ENCODE measurements around the gene ADRA2A.

ADRA2A gene

DNA sequence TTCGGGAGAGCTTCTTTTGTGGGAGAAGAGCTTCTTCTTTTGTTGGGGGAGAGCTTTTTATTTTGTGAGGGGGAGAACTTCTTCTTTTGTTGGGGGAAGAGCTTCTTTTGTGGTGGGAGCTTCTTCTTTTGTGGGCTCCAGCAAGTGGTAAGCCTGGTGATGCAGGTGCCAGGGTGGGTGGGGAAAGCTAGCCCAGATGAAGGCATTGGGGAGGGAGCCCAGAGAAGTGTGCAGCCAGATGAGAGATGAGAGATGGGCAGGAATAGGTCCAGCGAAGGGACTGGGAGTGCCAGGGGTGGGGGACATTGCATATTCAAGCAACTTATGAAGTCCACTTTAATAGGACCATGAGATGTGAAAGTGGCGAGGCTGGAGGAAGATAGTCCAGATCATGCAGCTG lies 9.7 kb downstream of the ADRA2A start:
- no peak overlapping the region for H3K9ac ChIP-seq (ENCODE audit: low read depth, low read length)

DNA sequence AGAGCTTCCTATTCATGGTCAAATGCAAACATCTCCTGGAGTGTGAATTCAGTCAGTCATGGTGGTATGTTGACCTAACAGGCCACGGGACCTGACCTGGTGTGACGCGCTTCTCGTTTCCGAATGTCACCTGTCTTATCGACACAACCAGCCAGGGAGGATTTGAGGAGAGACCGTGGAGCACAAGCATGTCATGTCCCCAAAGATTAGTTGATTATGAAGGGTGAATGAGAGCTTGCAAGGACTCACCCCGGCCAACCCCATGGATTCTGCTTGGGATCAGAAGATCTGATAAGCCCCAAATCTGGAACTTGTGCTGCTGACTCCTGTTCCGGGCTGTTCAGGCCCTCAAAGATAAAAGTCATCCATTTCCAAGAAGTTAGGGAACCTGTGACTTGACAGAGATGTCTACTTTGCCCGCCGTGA lies 10.5 kb downstream of the ADRA2A start:
- no peak for TF ChIP-seq EZH2 (IDR thresholded peaks at IDR 0.05; ENCODE audit: borderline replicate concordance, low read depth, low read length, severe bottlenecking)
- TF ChIP-seq, protein P1, sequence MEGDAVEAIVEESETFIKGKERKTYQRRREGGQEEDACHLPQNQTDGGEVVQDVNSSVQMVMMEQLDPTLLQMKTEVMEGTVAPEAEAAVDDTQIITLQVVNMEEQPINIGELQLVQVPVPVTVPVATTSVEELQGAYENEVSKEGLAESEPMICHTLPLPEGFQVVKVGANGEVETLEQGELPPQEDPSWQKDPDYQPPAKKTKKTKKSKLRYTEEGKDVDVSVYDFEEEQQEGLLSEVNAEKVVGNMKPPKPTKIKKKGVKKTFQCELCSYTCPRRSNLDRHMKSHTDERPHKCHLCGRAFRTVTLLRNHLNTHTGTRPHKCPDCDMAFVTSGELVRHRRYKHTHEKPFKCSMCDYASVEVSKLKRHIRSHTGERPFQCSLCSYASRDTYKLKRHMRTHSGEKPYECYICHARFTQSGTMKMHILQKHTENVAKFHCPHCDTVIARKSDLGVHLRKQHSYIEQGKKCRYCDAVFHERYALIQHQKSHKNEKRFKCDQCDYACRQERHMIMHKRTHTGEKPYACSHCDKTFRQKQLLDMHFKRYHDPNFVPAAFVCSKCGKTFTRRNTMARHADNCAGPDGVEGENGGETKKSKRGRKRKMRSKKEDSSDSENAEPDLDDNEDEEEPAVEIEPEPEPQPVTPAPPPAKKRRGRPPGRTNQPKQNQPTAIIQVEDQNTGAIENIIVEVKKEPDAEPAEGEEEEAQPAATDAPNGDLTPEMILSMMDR (IDR thresholded peaks at IDR 0.05; ENCODE audit: borderline replicate concordance, extremely low read depth, low read length, poor library complexity, severe bottlenecking), result no peak
- Histone ChIP-seq H2AFZ (ENCODE audit: low read depth, low read length) (no peak overlapping the region), H4K20me1 (ENCODE audit: insufficient read depth, low read length) (no peaks in the 10 kb centered on the region), H3K4me2 (ENCODE audit: insufficient read depth, low read length) (no peak overlapping the region), H3K4me1 (ENCODE audit: insufficient read depth, low read length) (no peaks in the 10 kb centered on the region), H3K27me3 (ENCODE audit: insufficient read depth, low read length, poor library complexity) (no peaks in the 10 kb centered on the region), H3K36me3 (ENCODE audit: insufficient read depth, low read length) (no peaks in the 10 kb centered on the region), H3K79me2 (ENCODE audit: insufficient read depth, low read length) (no peaks in the 10 kb centered on the region), H3K9ac (ENCODE audit: low read depth, low read length) (no peak overlapping the region), H3K4me3 (ENCODE audit: low read depth in 1 of 2, low read length in 2 of 2) (no peak overlapping the region), H3K9me3 (ENCODE audit: insufficient read depth, low read length, severe bottlenecking) (no peaks in the 10 kb centered on the region), H3K27ac (ENCODE audit: low read length) (no peak overlapping the region)
- DNase-seq (no peak), ATAC-seq (ENCODE audit: insufficient read depth, low read depth) (no peak)

More for the DNA sequence above, 9.7 kb downstream of the ADRA2A start:
- no peak for TF ChIP-seq EZH2 (IDR thresholded peaks at IDR 0.05; ENCODE audit: borderline replicate concordance, low read depth, low read length, severe bottlenecking)
- TF ChIP-seq, protein P1 (IDR thresholded peaks at IDR 0.05; ENCODE audit: borderline replicate concordance, extremely low read depth, low read length, poor library complexity, severe bottlenecking), result no peak
- H3K79me2 ChIP-seq (ENCODE audit: insufficient read depth, low read length), result no peaks in the 10 kb centered on the region
- H3K36me3 ChIP-seq (ENCODE audit: insufficient read depth, low read length), result no peaks in the 10 kb centered on the region
- no peaks in the 10 kb centered on the region for H4K20me1 ChIP-seq (ENCODE audit: insufficient read depth, low read length)
- ATAC-seq (ENCODE audit: insufficient read depth, low read depth), result peak; percentile 59
- H3K27ac ChIP-seq (ENCODE audit: low read length), result no peak overlapping the region
- no peak for DNase-seq
- no peak overlapping the region for H3K4me3 ChIP-seq (ENCODE audit: low read depth in 1 of 2, low read length in 2 of 2)
- H3K9me3 ChIP-seq (ENCODE audit: insufficient read depth, low read length, severe bottlenecking), result no peaks in the 10 kb centered on the region
- H3K27me3 ChIP-seq (ENCODE audit: insufficient read depth, low read length, poor library complexity), result no peaks in the 10 kb centered on the region
- H3K4me1 ChIP-seq (ENCODE audit: insufficient read depth, low read length), result no peaks in the 10 kb centered on the region
- no peak overlapping the region for H2AFZ ChIP-seq (ENCODE audit: low read depth, low read length)
- H3K4me2 ChIP-seq (ENCODE audit: insufficient read depth, low read length), result no peak overlapping the region

DNA sequence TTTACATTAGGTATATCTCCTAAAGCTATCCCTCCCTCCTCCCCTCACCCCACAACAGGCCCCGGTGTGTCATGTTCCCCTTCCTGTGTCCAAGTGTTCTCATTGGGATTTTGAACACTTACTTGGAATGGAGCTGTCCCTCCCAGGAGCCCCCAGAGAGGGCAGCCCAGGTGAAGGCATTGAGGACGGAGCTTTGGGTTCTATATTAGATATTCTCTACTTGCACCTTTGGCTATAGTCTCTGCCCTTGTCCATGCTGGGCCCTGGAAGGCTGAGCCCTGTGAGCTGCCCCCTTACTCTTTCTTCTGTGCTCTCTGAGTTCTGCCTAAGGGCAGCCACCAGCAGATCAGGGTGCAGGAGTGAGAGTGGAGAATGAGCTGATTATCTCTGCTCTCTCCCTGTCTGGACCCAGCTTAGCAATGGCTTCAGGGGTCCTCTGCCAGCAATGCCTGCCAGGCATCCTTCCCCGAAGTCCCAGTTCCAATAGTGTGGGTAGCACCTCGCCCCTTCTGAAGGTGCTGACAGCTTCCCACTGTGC lies 11.2 kb downstream of the ADRA2A start:
- ATAC-seq (ENCODE audit: insufficient read depth, low read depth), result no peak
- no peak for DNase-seq

More for the DNA sequence above, 11.2 kb downstream of the ADRA2A start:
- no peak overlapping the region for H2AFZ ChIP-seq (ENCODE audit: low read depth, low read length)
- no peak overlapping the region for H3K27ac ChIP-seq (ENCODE audit: low read length)
- no peaks in the 10 kb centered on the region for H3K36me3 ChIP-seq (ENCODE audit: insufficient read depth, low read length)
- no peaks in the 10 kb centered on the region for H3K27me3 ChIP-seq (ENCODE audit: insufficient read depth, low read length, poor library complexity)
- no peaks in the 10 kb centered on the region for H4K20me1 ChIP-seq (ENCODE audit: insufficient read depth, low read length)
- no peak overlapping the region for H3K4me2 ChIP-seq (ENCODE audit: insufficient read depth, low read length)
- H3K79me2 ChIP-seq (ENCODE audit: insufficient read depth, low read length), result no peaks in the 10 kb centered on the region
- H3K4me1 ChIP-seq (ENCODE audit: insufficient read depth, low read length), result no peaks in the 10 kb centered on the region
- no peak overlapping the region for H3K4me3 ChIP-seq (ENCODE audit: low read depth in 1 of 2, low read length in 2 of 2)
- no peaks in the 10 kb centered on the region for H3K9me3 ChIP-seq (ENCODE audit: insufficient read depth, low read length, severe bottlenecking)
- TF ChIP-seq EZH2 (IDR thresholded peaks at IDR 0.05; ENCODE audit: borderline replicate concordance, low read depth, low read length, severe bottlenecking), result no peak
- TF ChIP-seq, protein P1 (IDR thresholded peaks at IDR 0.05; ENCODE audit: borderline replicate concordance, extremely low read depth, low read length, poor library complexity, severe bottlenecking), result no peak
- H3K9ac ChIP-seq (ENCODE audit: low read depth, low read length), result no peak overlapping the region

Measured in DND-41 (cell line).